A549 (cell line): ENCODE results near the gene TSSK2. TPM values are rescaled to one million over a fixed set of nuclear protein-coding genes. Genes with fewer than 3 reads are reported as not detected.
A peak's percentile ranks its signal among the peaks of the same experiment; 100 is the strongest.

Source experiments
- ATAC-seq, 2 experiments: fragments of 200-7000 bp in 1 of 2; fragments of >200 bp in 1 of 2; cut with Nextera tagmentation in 1 of 2; cut with Tn5 transposase in 1 of 2; 3 replicates each; pipeline versions ENCODE4 v1.8.0 to v1.9.1; 2018 to 2020; ENCODE audit warnings: mild to moderate bottlenecking in 1 of 2, moderate library complexity in 1 of 2
- CTCF ChIA-PET: fragments of 300-600 bp; sonication (Branson Sonifier 250); formaldehyde crosslinking; extraction: SDS; loops from one replicate; lab custom pipeline; 2021; ENCODE audit warnings: antibody characterized with exemption, inconsistent platforms; lab: Yijun Ruan, JAX
- POLR2A ChIA-PET: fragments of 350-600 bp; formaldehyde crosslinking; extraction: SDS; loops from one replicate; lab custom pipeline; 2021; ENCODE audit warnings: antibody characterized with exemption, inconsistent platforms; lab: Yijun Ruan, JAX
- DNase-seq, 2 experiments: peaks; one replicate each; pipeline versions ENCODE4 v3.0.0 to v3.0.0-alpha.2; 2011 to 2016; ENCODE audit warnings: low read depth in 1 of 2, low spot score in 1 of 2
- FAIRE-seq: peaks from 2 replicates; lab custom pipeline; 2011; peaks lifted over from hg19 to GRCh38; lab: Jason Lieb, UNC
- H3K27ac ChIP-seq, 2 experiments: fragments of >200 bp; sonication (Bioruptor Twin); formaldehyde crosslinking; 3 replicates each; pipeline ENCODE4 v1.5.1; 2016 to 2017
- H3K4me1 ChIP-seq: fragments of >200 bp; sonication (Bioruptor Twin); formaldehyde crosslinking; 3 replicates; pipeline ENCODE4 v1.6.1; 2016
- H3K4me2 ChIP-seq: fragments of >200 bp; sonication (Bioruptor Twin); formaldehyde crosslinking; 3 replicates; pipeline ENCODE4 v1.6.1; 2016
- H3K4me3 ChIP-seq: fragments of >200 bp; sonication (Bioruptor Twin); formaldehyde crosslinking; 3 replicates; pipeline ENCODE4 v1.5.1; 2016
- H3K9me3 ChIP-seq: fragments of >200 bp; sonication (Bioruptor Twin); formaldehyde crosslinking; 3 replicates; pipeline ENCODE4 v1.6.1; 2016
- BHLHE40 ChIP-seq: IDR thresholded peaks from 2 replicates; pipeline ENCODE4 v1.6.1; 2012; ENCODE audit warnings: low read depth, low read length, inconsistent platforms
- CBX2 ChIP-seq: fragments of 200-600 bp; sonication (generic); IDR thresholded peaks from 2 replicates; pipeline ENCODE4 v1.6.1; 2016; ENCODE audit warnings: low read depth, mild to moderate bottlenecking, borderline replicate concordance
- FOSB ChIP-seq: fragments of 250-450 bp; sonication (Bioruptor Pico); IDR thresholded peaks from 2 replicates; pipeline ENCODE4 v1.5.0; 2020; ENCODE audit warnings: mild to moderate bottlenecking, moderate library complexity
- FOSL2 ChIP-seq, 2 experiments: fragments of 450-650 bp in 1 of 2; fragments of >200 bp in 1 of 2; sonication (Bioruptor Twin) in 1 of 2; formaldehyde crosslinking; IDR thresholded peaks; 2 replicates each; pipeline versions ENCODE4 v1.5.0 to v1.6.1; 2016 to 2020; ENCODE audit warnings: mild to moderate bottlenecking in 1 of 2, moderate library complexity in 1 of 2
- FOXS1 ChIP-seq: fragments of 250-450 bp; sonication (Bioruptor Pico); IDR thresholded peaks from 2 replicates; pipeline ENCODE4 v1.5.0; 2020; ENCODE audit warnings: mild to moderate bottlenecking, moderate library complexity
- HOXB13 ChIP-seq: fragments of 250-450 bp; sonication (Bioruptor Pico); IDR thresholded peaks from 2 replicates; pipeline ENCODE4 v1.5.0; 2020; ENCODE audit warnings: low read depth, mild to moderate bottlenecking, moderate library complexity
- JUN ChIP-seq, 2 experiments: fragments of >200 bp; sonication (Bioruptor Twin); formaldehyde crosslinking; IDR thresholded peaks; 2 replicates in 1 of 2; 3 replicates in 1 of 2; pipeline ENCODE4 v1.6.1; 2016 to 2017
- JUNB ChIP-seq: fragments of >200 bp; sonication (Bioruptor Twin); formaldehyde crosslinking; IDR thresholded peaks from 2 replicates; pipeline ENCODE4 v1.6.1; 2016
- POLR2AphosphoS2 ChIP-seq: conservative IDR thresholded peaks from 2 replicates; pipeline ENCODE4 v1.6.1; 2012; ENCODE audit warnings: low read length, improper control_type of control experiment, inconsistent platforms
- RAD21 ChIP-seq, 2 experiments: fragments of >200 bp in 1 of 2; sonication (Bioruptor Twin) in 1 of 2; formaldehyde crosslinking in 1 of 2; IDR thresholded peaks in 1 of 2; conservative IDR thresholded peaks in 1 of 2; 2 replicates in 1 of 2; 3 replicates in 1 of 2; pipeline ENCODE4 v1.6.1; 2012 to 2018; ENCODE audit warnings: inconsistent platforms in 1 of 2
- RARB ChIP-seq: fragments of 250-450 bp; sonication (Bioruptor Pico); IDR thresholded peaks from 2 replicates; pipeline ENCODE4 v1.8.0; 2021; ENCODE audit warnings: mild to moderate bottlenecking, moderate library complexity
- RFX5 ChIP-seq: fragments of 450-650 bp; IDR thresholded peaks from 2 replicates; pipeline ENCODE4 v1.7.1; 2014; ENCODE audit warnings: antibody characterized with exemption, mild to moderate bottlenecking, moderate library complexity
- SMC3 ChIP-seq: fragments of >200 bp; sonication (Bioruptor Twin); formaldehyde crosslinking; IDR thresholded peaks from 3 replicates; pipeline ENCODE4 v1.6.1; 2018; ENCODE audit warnings: inconsistent platforms
- TFCP2L1 ChIP-seq: fragments of 250-450 bp; sonication (Bioruptor Pico); IDR thresholded peaks from 2 replicates; pipeline ENCODE4 v1.5.0; 2021; ENCODE audit warnings: mild to moderate bottlenecking
- ZFP36 ChIP-seq: fragments of 450-650 bp; IDR thresholded peaks from 2 replicates; pipeline ENCODE4 v1.6.1; 2014; ENCODE audit warnings: borderline replicate concordance; ENCODE audit not compliant: partially characterized antibody
- ZNF302 ChIP-seq: fragments of 250-450 bp; sonication (Bioruptor Pico); IDR thresholded peaks from 2 replicates; pipeline ENCODE4 v1.9.0; 2021; ENCODE audit warnings: inconsistent platforms, mild to moderate bottlenecking, moderate library complexity
- ZSCAN20 ChIP-seq: fragments of 250-450 bp; sonication (Bioruptor Pico); IDR thresholded peaks from 2 replicates; pipeline ENCODE4 v1.8.0; 2022; ENCODE audit warnings: mild to moderate bottlenecking, moderate library complexity
- WGBS: methylation state at CpG from one replicate; pipeline ENCODE4 v1.1.6; 2017; ENCODE audit errors: missing lambda C conversion rate; 5-methylcytosine and 5-hydroxymethylcytosine counted together
- polyA plus RNA-seq, 4 experiments: library from polyadenylated mRNA; depleted of rRNA in 3 of 4; stranded (reverse); fragments of >200 nt; fragmentation: RNase III in 1 of 4; extraction: RNeasy Plus Mini Kit Qiagen cat#74134 plus additional on column Dnase treatment in 1 of 4; gene quantifications; 2 replicates in 3 of 4; 3 replicates in 1 of 4; pipeline ENCODE4 v1.2.3, GENCODE V29; 2011 to 2017
- TF ChIP-seq, protein P1 (sequence below): fragments of 200-600 bp; sonication (generic); IDR thresholded peaks from 2 replicates; pipeline ENCODE4 v1.6.1; 2016; ENCODE audit warnings: antibody characterized with exemption, mild to moderate bottlenecking, moderate library complexity
- TF ChIP-seq, protein P2 (sequence below): fragments of 450-650 bp; IDR thresholded peaks from 2 replicates; pipeline ENCODE4 v1.6.1; 2014; ENCODE audit warnings: antibody characterized with exemption
- TF ChIP-seq, protein P3 (sequence below): fragments of 250-450 bp; sonication (Bioruptor Pico); IDR thresholded peaks from 2 replicates; pipeline ENCODE4 v1.5.0; 2020; ENCODE audit warnings: low read depth, mild to moderate bottlenecking, moderate library complexity

Gene TSSK2
- polyA plus RNA-seq, 2 of the 4 experiments (the other 2 are of a cell fraction): not detected

- ChIA-PET POLR2A (no interaction called here), CTCF (interaction anchor here (1.3 to 2.3 kb wide), 3 partner anchors 10 to 214 kb away, joined by 3 to 8 read pairs (median 3); partner anchors contain the start of genes ESS2 and SLC25A1)
- no peak overlapping the region for H3K4me3 ChIP-seq
- DNase-seq (no peak), ATAC-seq (peak; percentile 18 to 37; a peak in 2 of 6 replicates), FAIRE-seq (no peak)
- no peak overlapping the region for H3K27ac ChIP-seq
- peaks cover 14% of the 10 kb centered on the region; the same call in 2 of the 3 replicates for H3K4me1 ChIP-seq
- no peak for TF ChIP-seq ZFP36
- TF ChIP-seq BHLHE40: no peak
- no peak for TF ChIP-seq FOSL2 (IDR thresholded peaks at IDR 0.05)
- TF ChIP-seq FOSL2 (CRISPR knock-in tag; IDR thresholded peaks at IDR 0.05): no peak
- TF ChIP-seq, protein P1, sequence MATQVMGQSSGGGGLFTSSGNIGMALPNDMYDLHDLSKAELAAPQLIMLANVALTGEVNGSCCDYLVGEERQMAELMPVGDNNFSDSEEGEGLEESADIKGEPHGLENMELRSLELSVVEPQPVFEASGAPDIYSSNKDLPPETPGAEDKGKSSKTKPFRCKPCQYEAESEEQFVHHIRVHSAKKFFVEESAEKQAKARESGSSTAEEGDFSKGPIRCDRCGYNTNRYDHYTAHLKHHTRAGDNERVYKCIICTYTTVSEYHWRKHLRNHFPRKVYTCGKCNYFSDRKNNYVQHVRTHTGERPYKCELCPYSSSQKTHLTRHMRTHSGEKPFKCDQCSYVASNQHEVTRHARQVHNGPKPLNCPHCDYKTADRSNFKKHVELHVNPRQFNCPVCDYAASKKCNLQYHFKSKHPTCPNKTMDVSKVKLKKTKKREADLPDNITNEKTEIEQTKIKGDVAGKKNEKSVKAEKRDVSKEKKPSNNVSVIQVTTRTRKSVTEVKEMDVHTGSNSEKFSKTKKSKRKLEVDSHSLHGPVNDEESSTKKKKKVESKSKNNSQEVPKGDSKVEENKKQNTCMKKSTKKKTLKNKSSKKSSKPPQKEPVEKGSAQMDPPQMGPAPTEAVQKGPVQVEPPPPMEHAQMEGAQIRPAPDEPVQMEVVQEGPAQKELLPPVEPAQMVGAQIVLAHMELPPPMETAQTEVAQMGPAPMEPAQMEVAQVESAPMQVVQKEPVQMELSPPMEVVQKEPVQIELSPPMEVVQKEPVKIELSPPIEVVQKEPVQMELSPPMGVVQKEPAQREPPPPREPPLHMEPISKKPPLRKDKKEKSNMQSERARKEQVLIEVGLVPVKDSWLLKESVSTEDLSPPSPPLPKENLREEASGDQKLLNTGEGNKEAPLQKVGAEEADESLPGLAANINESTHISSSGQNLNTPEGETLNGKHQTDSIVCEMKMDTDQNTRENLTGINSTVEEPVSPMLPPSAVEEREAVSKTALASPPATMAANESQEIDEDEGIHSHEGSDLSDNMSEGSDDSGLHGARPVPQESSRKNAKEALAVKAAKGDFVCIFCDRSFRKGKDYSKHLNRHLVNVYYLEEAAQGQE: no peak
- H3K4me2 ChIP-seq: no peak overlapping the region
- peaks cover 2% of the 10 kb centered on the region; the same call in 1 of the 3 replicates for H3K9me3 ChIP-seq
- 30% methylated on average over 15 of the region's 17 CpGs for WGBS
These were observed 37.2 kb downstream of the TSSK2 start for GRCh38 chr22:19168088-19168890.

GRCh38 chr22:19169002-19169946, 38.2 kb downstream of the TSSK2 start:
- Histone ChIP-seq H3K4me3 (no peak overlapping the region), H3K4me2 (no peak overlapping the region), H3K4me1 (peaks cover 24% of the 10 kb centered on the region), H3K27ac (no peak overlapping the region), H3K9me3 (peaks cover 2% of the 10 kb centered on the region; the same call in 1 of the 3 replicates)
- DNase-seq (no peak), ATAC-seq (no peak), FAIRE-seq (no peak)
- CTCF ChIA-PET: no interaction called here
- TF ChIP-seq RARB (CRISPR knock-in tag): no peak
- TF ChIP-seq JUNB: no peak
- no peak for TF ChIP-seq ZSCAN20 (CRISPR knock-in tag)
- no peak for TF ChIP-seq HOXB13 (CRISPR knock-in tag)
- 47% methylated on average over 45 of the region's 58 CpGs for WGBS
- POLR2A ChIA-PET: no interaction called here

GRCh38 chr22:19169947-19170318, 38.8 kb downstream of the TSSK2 start:
- no peak overlapping the region; the same call in 2 of the 3 replicates for H3K4me2 ChIP-seq
- no peak for ATAC-seq
- CTCF ChIA-PET: no interaction called here
- 76% methylated on average over 6 of the region's 7 CpGs for WGBS
- no peak for DNase-seq
- TF ChIP-seq FOSB (CRISPR knock-in tag) (no peak), SMC3 (no peak), JUNB (no peak), ZFP36 (no peak), ZNF302 (CRISPR knock-in tag) (no peak), RFX5 (no peak), RAD21 (conservative IDR thresholded peaks at IDR 0.05 in 1 of 2, IDR thresholded peaks at IDR 0.05 in 1 of 2) (no peak), CBX2 (no peak), POLR2AphosphoS2 (no peak), TFCP2L1 (CRISPR knock-in tag) (no peak), JUN (IDR thresholded peaks at IDR 0.05) (no peak), FOXS1 (CRISPR knock-in tag) (no peak)
- TF ChIP-seq, protein P2, sequence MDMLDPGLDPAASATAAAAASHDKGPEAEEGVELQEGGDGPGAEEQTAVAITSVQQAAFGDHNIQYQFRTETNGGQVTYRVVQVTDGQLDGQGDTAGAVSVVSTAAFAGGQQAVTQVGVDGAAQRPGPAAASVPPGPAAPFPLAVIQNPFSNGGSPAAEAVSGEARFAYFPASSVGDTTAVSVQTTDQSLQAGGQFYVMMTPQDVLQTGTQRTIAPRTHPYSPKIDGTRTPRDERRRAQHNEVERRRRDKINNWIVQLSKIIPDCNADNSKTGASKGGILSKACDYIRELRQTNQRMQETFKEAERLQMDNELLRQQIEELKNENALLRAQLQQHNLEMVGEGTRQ: no peak
- TF ChIP-seq, protein P3, sequence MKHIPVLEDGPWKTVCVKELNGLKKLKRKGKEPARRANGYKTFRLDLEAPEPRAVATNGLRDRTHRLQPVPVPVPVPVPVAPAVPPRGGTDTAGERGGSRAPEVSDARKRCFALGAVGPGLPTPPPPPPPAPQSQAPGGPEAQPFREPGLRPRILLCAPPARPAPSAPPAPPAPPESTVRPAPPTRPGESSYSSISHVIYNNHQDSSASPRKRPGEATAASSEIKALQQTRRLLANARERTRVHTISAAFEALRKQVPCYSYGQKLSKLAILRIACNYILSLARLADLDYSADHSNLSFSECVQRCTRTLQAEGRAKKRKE (CRISPR knock-in tag): no peak
- TF ChIP-seq, all 56 proteins: peak for 0
- FAIRE-seq: no peak
- Histone ChIP-seq H3K9me3 (no peaks in the 10 kb centered on the region), H3K4me3 (no peak overlapping the region), H3K4me1 (peaks cover 30% of the 10 kb centered on the region), H3K27ac (no peak overlapping the region)
- POLR2A ChIA-PET: no interaction called here
